NOMO-1 treated with DMSO at 0.1 percent for 48 hours (cell line): ENCODE measurements around the gene SLC40A1.

Experiments
- DNase-seq: peaks from one replicate; lab custom pipeline; 2025; ENCODE audit not compliant: unreplicated experiment; lab: John Stamatoyannopoulos, UW

SLC40A1 gene

DNA sequence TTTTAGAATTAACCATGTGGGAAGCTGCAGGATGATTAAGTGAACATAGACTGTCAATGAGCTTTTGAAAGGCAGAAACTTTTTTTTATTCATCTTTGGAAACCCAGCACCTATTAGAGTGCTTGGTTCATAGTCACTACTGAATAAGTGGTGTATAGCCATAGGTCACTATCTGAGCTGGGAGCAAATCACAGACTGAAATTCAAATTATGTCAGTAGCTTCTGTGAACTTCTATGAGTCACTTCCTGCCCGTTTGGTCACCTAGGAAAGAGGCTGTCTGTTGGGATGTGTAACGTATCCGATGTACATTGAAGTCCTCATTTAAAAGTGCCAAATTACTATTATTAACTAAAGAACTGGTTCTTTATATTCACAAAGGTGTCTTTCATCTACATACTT, 20.5 kb upstream of the SLC40A1 start:
- DNase-seq = no peak

DNA sequence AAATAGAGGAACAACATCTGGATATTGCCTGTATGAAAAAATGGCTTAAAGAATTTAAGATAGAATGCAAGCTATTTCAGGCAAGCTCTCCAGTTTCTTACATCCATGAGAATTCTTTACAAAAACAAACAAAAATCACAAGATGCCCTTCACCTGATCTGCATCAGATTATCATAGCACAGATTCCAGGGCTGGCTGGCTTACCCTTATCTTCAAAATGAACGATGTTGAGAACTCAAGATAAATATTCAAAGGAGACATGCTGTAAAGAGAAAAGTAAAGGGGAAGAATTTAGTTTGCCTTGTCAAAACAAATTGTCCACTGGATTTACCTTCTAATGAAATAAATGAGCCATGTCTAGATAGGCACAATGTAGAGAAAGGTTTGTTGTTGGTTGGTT, 18.7 kb upstream of the SLC40A1 start:
- no peak for DNase-seq

DNA sequence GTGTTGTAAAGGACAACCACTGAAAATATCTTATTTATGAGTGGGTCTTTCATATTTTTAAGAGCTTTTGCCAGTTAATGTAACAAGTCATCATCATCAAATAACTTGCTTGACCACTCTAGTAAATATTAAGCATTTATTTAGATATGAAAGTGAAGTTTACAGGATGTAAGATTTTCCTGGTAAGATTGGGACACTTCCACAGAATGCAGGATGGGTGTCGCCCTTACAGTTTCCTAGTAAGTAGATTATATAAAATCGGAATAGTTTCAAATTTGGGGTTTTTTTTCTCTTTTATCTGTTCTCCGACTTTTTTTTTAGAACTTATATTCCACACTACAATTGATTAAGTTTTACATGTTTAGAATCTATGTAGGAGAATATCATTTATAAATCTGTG, 14.8 kb upstream of the SLC40A1 start:
- DNase-seq = no peak

DNA sequence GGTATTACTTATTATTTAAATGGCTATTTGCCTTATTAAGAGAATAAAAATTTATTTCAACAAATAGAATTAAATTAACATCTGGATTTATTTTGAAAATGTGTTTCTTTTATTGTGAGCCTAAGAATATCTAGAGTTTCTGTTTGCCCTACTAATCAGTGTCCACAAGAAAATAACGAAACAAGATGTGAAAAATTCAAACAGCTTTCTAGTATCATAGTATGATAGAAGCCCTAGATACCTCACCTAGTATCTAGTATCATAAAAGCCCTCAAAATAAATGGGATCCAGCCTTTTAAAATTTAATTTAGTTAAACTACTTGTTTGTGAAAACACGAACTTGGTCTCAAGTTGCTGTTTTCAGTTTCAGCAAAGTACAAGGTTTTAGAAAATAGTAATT, 13.7 kb upstream of the SLC40A1 start:
- no peak for DNase-seq

DNA sequence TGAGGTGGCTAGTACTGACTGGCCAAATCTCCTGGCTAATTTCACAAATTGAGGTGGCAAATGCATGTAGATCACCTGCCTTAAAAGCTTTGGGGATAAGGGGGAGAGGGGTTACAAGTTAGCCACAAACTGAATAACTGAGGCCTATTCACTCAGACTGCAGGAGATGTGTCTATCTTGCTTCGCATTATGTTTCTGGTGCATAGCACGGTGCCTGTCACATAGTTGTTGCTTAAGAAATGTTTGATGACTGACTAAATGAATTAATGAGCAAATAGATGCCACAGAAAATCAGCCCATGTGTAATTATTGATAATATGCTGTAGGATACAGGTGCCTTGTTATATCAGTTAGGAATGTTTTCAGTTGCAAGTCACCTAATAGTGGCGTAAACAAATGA, 12.5 kb upstream of the SLC40A1 start:
- no peak for DNase-seq

DNA sequence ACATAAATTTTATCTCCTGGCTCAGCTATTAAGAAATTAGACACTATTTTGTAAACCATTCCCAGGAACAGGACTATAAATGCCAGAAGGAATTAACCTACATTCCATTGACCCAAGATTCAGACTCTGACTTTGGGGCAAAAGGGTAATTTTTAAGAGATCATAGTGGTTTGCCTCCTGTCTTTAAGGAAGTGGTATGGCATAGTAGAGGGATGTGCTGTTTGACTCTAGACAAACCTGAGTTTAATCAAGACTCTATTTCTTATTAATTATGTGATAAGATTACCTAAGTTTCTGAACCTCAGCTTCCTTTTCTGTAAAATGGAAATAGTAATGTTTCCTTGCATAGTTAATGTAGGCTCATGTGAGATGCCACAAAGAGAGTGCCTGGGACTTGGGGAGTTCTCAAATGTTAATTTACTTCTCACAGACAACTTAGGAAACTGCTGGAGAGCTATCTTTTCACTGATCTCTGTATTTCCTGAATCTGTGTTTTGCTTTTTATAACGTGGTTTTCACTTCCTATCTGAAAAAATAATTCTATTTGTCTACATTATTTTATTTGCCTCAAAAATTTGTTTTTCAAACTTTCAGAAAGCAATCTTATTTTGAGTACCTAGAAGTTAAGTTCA, 11.9 kb upstream of the SLC40A1 start:
- no peak for DNase-seq

DNA sequence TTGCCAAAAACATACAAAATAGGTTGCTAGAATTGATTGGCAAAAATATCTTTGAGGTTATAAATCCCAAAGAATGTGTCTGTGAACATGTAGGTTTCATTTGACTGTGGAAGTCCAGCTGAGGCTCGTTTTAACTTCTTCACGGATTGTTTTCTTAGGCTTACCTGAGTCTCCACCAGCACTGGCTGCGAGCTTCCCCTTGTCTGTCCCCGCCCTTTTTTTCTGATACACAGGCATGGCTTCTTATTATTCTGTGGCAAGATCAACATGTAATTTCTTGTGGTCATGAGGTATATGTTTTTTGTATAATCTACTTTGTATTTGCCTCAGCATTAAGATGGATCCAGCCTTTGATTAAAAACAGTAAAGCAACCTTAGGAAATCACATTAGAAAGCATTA, 7.2 kb upstream of the SLC40A1 start:
- DNase-seq = no peak

DNA sequence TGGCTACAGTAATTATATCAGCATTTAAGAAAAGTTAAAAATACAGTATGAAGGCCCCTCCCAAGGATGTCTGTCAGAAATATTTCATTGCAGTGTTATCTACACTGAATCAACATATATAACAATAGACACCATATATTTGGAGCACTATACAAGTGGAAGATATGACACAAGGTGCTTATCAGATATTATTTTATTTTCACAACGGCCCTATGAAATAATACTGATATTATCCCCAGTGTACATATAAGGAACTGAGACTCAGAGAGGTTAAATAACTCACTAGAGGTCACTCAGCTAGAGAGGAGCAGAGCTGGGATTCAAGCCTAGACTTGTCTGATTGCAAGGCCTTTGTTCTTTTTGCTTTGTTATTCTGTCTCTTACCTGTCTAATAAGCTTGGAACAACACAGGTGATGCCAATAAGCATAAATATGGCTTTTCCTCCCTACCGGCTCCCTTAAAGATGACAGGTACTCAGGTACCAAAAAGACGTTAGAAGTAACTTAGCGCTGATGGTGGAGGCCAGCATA, 4.7 kb upstream of the SLC40A1 start:
- DNase-seq = no peak

DNA sequence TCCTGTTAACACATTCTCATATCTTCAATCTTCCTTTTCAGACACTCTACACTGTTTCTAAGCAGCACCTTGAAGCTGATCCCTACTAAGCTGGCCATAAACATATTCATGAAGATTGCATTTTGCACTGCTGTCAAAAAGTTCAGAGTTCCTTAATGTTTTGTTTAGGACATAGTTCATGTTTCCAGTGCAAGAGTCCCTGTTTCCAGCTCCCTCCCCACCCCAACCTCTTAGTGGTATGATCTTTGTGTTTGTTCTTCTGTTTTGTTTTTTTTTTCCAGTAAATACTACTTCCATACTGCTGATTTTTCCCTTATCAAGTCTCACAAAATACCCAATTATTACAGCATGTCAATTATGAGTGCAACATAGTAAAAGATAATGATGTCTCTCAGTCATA, 4.1 kb upstream of the SLC40A1 start:
- no peak for DNase-seq

DNA sequence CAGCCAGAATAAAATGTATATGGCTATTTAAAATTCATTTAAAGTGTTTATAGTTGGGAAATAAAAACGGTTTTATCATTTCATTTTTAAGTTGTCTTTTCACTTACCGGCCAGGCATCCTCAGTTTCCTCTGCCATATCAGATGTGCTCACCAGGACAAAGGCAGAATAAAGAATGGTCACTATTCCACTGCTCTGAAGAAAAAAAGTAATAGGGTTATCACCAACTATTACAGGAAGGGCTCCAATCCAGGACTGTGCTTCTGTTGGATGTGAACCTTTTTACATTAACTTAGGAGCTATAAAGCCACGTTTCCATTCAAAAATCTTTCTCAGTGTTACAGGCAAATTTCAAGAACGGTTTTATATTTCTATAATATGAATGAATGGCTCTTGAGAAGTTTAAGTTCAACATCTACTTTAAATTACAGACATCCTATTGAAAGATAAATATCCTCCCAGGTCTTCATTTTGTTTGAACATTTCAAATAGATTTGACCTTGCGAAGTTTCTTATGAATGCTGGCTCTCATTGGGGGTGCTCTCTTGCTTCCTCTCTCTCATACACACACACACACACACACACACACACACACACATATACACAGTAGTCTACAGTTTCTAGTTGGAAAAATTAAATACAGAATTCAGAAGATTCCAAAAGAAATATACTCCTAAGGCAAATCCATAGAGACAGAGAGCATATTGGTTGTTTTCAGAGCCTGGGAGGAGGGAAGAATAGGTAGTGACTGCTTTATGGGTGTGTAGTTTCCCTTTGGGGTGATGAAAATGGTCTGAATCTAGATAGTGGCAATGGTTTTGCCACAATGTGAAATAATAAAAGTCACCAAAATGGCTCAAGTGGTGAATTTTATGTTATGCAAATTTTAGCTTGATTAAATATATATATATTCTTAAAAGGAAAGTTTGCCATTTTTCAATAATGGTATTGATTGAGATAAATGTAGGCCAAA, 2.9 kb upstream of the SLC40A1 start:
- DNase-seq = no peak

DNA sequence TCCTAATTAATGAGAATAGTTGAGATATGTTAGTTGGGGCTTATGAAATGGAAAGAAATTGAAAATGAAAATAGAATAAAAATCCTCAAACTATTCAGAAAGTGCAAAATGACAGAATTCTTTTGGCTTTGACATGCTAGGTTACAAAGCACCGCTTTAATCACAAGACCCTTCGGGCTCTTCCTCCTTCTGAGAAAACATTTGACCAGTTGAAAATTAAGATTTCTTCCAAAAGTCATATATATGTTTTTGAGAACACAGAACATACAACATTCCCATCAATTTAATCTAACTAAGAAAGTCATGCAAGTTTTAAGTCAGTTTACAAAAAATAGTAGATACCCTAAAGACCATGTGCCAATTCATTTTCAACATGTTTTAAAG, 2.2 kb upstream of the SLC40A1 start:
- DNase-seq = no peak

DNA sequence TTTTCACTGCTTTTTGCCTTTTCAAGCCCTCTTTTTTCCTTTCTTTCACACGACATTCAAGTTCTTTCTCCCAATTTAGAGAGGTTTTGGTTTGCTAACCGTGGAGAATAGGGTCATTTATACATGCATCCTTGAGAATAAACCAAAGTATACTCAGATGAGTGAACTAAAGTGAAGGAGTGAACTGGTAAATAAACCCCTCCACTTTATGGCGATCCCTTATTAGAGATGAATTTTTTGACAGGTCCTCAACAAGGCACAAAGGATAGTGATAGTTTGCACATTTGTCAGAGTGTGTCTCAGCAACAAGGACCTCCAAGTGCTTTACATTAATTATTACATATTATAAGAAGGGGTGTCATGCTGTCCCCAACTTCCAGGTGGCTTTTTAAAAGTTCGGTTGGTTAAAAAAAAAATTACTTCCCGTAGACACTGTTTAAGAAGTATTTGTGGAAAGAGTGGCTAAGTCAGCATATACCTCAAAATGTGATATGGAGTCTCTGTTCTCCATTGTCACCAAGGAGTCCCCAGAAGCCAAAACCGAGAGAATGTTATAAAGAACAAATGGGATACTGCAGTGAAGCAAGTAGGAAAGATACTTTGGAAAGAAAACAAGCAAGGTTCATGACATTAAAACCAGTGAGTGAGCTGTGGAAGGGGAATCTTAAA, 1.7 kb upstream of the SLC40A1 start:
- DNase-seq = no peak

DNA sequence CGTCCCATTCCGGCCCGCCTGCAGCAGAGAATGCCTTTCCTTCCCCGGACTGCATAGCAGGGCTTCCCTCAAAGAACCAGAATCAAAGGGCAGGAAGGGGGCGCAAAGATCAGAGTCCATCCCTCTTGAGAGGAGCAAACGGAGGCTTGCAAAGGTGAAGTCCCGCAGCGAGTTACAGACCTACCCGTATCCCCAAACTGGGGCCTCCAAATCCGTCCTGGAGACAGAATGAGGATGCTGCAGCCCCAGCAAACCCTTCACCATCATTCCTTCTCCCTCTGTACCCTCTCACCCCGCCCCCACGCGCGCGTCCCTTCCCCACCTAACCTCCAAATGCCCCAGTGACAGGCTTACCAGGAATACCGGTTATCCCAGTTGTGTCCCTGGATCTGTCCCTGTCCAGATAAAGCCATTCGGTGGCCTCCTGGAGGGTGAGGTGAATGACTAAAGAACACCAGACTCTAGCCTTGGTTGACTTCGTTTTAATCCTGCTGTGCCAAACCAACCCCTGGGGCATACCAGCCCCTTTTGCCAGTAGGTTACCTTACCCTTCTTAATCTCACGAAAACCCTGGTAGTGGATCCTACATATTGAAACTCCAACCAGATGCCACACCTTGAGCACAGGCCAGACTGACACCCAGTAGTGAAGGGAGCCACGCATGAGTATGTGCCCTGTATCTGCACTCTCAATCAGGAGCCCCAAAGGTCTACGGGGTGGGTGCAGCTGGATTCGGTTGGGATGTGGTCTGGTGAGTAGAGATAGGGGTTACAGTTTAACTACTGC, 961 bp upstream of the SLC40A1 start:
- DNase-seq = no peak

DNA sequence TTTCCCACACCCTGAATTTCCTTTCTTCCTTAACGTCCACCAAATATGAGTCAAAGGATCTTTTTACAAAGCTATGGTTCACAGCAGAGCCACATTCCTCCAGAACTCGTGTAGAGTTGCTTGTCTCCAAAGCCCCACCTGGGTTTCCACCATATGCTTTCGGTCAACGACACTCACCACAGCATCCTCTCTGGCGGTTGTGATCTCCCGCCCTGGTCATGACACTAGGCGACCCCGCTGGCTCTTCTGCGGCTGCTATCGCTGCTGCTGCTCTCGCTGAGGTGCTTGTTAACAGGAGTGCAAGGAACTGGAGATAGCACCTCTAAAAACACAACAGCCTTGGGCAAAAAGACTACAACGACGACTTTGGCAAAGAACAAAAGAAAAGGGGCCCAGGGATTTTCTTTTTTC, 340 bp downstream of the SLC40A1 start:
- no peak for DNase-seq

DNA sequence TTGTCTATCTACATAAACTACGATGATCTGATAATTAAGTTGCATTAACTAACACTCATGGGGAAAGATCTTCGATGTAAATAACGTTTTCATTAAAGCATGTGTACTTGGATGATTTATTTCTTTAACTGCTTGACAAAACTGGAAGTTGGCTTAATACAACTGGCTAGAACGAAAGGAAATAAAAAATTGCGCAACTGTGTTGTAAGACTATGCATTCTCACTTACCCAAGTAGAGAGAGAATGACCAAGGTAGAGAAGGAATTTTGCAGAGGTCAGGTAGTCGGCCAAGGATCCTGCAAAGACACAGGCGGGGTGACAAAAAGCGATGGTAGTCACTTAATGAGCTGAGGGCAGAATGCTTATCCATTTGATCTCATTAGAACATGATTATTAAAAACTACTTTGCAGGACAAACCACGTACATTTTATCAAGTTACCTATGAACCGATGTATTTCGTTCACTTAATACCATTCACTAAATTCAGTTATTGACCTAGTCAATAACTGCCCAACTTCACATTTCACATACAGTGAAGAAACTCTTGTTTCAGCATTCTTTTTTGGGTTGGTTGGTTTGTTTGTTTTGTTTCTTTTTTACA, 900 bp downstream of the SLC40A1 start:
- DNase-seq = peak; percentile 94

DNA sequence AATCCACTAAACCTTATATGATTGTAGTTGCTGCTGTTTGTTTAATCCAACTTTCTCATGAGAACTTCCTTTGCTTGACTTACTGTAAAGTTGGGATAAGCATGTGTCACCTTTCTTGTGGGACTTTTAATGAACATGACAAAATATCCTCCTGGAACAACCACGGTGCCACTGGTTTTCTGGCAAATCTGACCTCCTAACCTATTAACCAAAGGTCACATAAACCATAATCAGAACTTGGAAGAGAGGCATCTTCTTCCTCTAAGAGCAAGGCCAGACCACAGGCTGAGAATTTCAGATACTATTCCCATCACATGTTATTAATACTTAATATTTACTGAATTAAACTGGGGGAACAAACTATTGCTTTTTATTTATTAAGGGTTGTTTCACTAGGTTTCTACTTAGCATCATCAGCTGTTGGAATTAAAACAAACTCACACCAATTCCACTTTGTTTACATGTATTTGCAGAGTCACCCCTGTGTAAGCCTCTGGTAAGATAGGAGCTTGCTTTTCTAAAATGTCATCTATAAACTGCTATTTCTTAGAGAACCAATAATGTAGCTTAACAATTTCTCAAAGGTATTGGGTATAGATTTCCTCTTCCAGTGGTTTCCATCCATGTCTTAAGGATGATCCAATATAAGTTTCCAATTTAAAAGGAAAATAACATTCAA, 2.2 kb downstream of the SLC40A1 start:
- no peak for DNase-seq

DNA sequence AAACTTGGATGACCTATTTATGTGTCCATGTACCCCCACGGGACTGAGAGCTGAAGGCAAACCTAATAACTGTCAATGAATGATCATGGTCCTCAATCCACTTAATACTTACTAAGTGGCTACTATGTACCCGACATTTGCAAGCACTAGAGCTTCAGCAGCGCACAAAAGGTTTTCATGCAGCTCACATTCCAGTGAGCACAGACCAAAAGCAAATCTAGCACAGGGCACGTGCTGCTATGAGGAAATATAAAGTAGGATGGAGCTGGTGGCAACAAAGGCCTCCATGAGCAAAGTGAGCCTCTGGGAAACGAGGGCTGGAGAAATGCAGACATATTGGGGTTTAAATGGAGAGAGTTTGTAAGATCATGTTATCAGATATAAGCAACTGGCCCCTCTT, 3.5 kb downstream of the SLC40A1 start:
- no peak for DNase-seq

DNA sequence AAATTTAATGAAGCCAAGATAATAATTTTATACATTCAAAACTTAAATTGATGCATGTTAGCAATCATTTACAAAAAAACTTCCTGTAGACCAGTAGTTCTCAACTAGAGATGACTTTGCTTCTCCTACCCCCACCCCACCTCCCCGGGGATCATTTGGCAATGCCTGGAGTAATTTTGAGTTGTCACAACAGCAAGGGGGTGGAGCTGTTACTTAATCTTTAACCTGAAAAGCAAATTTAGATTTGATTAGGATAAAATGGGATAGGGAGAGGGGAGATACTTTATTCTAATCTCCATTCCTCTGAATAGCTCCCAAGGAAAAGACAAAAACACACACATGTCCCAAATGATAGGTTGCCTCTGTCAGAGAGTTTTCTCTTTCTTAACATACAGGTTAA, 4.2 kb downstream of the SLC40A1 start:
- peak; percentile 54 for DNase-seq

DNA sequence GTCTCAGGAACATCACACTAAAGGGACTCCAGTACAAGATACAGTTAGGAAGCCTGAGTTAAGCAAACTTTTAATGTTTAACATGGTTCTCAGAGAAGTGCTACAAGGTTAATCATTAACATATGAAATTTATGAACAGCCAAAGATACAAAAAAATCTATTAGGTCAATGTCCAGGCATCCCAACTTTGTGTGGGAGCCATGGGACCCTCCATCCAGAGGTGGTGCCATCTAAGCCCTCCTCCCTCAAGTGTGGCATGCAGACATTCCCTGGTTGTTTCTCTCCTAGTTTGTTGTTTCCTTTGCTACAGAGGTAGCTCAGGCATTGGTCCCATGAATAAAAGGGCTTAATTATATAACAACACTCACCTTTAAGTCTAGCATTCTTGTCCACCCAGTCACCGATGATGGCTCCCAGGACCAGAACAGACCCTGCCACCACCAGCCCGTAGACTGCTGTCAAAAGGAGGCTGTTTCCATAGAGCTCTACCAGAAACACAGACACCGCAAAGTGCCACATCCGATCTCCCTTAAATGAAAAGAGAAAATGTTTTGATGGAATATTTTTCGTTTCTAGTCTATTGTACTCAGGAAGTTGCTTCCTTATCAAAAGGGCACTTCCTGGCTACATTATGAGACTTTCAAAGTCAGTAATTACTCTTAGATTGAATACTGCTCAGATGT, 5.7 kb downstream of the SLC40A1 start:
- DNase-seq = no peak
